GM08714 (cell line): Measurements from ENCODE around the gene CD163L1.
"Not testable (repeated sequence)": the region's sequence is repeated elsewhere in the genome, so short reads cannot be mapped to it uniquely, and the experiment has no call there.

Source experiments
- H3K4me3 ChIP-seq: fragments of 200-500 bp; sonication (Bioruptor generic); 2 replicates; pipeline ENCODE4 v1.5.1; 2014; ENCODE audit warnings: mild to moderate bottlenecking, low read length, inconsistent platforms
- ZNF274 ChIP-seq: IDR thresholded peaks from 2 replicates; pipeline ENCODE4 v1.6.1; 2012; ENCODE audit warnings: mild to moderate bottlenecking, low read depth, low read length

CD163L1 gene

DNA sequence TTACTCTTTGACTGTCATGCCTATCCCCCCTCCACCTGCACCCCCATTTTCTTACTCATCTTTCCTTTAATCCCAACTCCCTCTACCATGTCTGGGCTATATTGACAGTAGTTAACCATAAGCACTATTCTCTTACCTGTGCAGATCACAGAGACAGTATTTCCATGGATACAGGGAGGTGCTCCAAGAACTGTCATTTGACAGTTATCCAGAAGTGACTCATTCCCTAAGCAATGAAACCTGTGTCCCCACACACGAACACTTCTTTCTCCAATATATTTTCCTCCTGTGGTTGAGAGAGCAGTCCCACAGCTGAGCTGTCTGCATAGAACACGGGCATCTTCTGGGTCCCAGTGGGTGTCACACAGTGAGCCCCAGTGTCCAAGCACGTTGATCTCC is 68.8 kb downstream of the CD163L1 start:
- TF ChIP-seq ZNF274 = no peak
- H3K4me3 ChIP-seq = no peak overlapping the region

- no peak for TF ChIP-seq ZNF274
- H3K4me3 ChIP-seq = no peak overlapping the region
Measured at GRCh38 chr12:7374423-7375144, 69.4 kb downstream of the CD163L1 start.

GRCh38 chr12:7373226-7373625 is 70.7 kb downstream of the CD163L1 start:
- H3K4me3 ChIP-seq = no peak overlapping the region
- no peak for TF ChIP-seq ZNF274

DNA sequence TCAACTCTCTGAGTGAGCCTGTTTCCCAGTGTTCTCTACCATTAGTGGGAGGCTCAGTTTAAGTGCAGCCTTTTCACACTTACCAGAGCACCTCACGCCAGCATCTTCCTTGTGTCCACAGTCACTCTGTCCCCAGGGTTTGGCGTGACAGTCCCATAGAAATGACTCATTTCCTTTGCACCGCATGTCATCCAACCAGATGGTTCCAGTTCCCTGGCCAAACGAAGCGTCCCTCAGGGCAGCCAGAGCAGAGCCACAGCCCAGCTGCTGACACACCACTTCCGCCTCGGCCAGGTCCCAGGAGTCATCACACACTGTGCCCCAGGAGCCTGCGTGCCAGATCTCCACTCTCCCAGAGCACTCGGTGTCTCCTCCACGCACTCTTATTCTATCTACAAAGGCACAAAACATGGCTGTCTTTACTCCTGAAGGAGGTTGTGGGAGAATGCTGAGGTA is 74.7 kb downstream of the CD163L1 start:
- TF ChIP-seq ZNF274 = no peak
- H3K4me3 ChIP-seq = no peak overlapping the region

DNA sequence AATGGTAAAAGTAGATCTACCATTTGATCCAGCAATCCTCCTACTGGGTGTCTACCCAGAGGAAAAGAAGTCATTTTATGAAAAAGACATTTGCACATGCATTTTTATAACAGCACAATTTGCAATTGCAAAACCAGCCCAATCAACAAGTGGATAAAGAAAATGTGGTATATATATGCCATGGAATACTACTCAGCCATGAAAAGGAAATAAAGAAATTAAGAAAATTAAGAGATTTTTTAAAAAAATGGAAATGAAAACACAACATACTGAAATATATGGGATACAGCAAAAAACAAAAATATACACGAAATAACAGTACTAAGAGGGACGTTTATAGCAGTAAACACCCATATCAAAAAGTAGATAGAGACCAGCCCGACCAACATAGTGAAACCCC is 81.2 kb downstream of the CD163L1 start:
- H3K4me3 ChIP-seq = no peak overlapping the region
- TF ChIP-seq ZNF274 = no peak

- no peak for TF ChIP-seq ZNF274
Measured at GRCh38 chr12:7361265-7361664, 82.7 kb downstream of the CD163L1 start.

GRCh38 chr12:7354529-7354928 is 89.4 kb downstream of the CD163L1 start:
- no peak for TF ChIP-seq ZNF274
- H3K4me3 ChIP-seq = no peak overlapping the region

More at GRCh38 chr12:7361265-7361664, 82.7 kb downstream of the CD163L1 start:
- no peak overlapping the region for H3K4me3 ChIP-seq

- TF ChIP-seq ZNF274 = no peak
- H3K4me3 ChIP-seq = no peak overlapping the region
Measured at GRCh38 chr12:7352661-7353060, 91.3 kb downstream of the CD163L1 start.

DNA sequence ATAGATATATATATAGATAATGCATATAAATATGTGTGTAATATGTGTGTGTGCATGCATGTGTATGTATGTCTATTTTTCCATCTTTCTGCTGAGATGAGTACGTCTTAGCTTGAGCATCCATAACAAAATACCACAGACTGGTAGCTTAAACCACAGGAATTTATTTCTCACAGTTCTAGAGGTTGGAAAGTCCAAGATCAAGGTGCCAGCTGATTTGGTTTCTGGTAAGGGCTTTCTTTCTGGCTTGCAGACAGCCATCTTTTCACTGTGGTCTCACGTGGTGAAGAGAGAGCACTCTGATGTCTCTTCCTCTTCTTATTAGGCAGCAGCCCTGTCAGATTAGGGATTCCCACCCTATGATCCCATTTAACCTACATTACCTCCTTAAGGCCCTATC is 92.8 kb downstream of the CD163L1 start:
- no peak overlapping the region for H3K4me3 ChIP-seq
- no peak for TF ChIP-seq ZNF274

- no peak for TF ChIP-seq ZNF274
- no peak overlapping the region for H3K4me3 ChIP-seq
Measured at GRCh38 chr12:7349418-7349817, 94.5 kb downstream of the CD163L1 start.

DNA sequence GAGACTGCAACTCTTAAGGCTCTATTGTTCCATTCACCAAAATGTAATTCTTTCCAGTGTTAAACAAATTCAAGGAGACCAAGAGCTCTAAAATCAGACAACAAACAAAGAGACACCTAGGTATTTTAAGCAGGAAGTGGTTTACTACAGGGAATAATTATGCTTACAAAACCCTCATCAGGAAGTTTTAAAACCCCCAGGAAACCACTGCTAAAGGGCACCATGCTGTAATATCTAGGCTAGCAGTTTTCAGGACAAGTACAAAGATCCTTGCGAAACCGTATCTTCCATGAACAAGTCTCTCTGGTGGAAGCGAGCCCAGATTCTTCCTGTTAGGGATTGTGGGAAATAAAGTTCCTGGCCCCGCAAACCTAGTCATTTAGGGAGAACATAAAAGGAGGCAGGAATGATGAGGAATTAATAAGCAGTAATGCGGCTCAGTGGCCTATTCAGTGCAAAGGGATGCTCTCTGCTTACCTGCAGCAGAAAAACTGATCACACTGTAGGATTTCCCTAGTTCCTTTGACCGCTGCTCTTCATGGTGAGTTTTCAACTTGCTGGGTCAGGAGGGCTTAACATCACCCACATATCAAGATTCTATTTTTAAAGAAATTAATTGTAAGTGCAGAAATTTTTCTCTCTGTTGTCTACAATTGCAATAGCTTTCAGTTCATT is 97.3 kb downstream of the CD163L1 start:
- H3K4me3 ChIP-seq = no peak overlapping the region
- no peak for TF ChIP-seq ZNF274

GRCh38 chr12:7344833-7345606 is 98.9 kb downstream of the CD163L1 start:
- H3K4me3 ChIP-seq = no peak overlapping the region

GRCh38 chr12:7339675-7340074 is 104.3 kb downstream of the CD163L1 start:
- no peak for TF ChIP-seq ZNF274
- no peak overlapping the region for H3K4me3 ChIP-seq

More at GRCh38 chr12:7344833-7345606, 98.9 kb downstream of the CD163L1 start:
- TF ChIP-seq ZNF274 = no peak

- not testable (repeated sequence) for H3K4me3 ChIP-seq
Measured at GRCh38 chr12:7337790-7338189, 106.2 kb downstream of the CD163L1 start.

DNA sequence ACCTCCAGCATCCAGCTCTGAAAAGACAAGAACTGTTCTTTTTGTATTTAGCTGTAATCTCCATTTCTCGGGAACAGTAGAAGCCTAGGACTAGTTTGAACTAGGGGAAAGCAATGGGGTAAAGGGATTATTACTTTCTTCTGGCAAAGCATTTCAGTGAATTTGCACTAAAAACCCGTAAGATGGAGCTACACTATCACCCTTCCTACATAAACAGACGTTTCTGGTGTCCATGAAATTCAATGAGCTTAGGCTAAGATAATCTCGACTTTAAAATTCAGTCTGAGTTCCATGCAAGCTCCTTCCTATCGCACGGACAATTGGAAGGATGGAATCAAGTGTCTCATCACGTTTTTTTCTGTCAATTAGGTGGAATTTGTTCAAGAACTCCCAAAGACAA is 116.0 kb downstream of the CD163L1 start:
- no peak for TF ChIP-seq ZNF274

DNA sequence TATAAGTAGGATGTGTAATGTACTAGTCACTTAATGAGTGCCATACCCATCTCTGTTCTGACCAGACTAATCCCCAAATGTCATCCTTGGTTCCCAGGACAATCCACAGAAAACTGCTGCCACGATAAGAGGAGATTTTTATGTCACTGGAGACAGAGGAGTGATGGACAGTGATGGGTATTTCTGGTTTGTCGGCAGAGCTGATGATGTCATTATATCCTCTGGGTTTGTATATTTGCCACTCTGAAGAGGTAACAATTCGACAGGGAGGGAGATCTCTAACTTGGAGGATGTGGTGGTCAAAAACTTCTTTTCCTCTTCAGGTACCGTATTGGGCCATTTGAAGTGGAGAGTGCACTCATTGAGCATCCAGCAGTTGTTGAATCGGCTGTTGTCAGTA is 119.8 kb downstream of the CD163L1 start:
- H3K4me3 ChIP-seq = no peak overlapping the region
- no peak for TF ChIP-seq ZNF274

More for the DNA sequence above, 116.0 kb downstream of the CD163L1 start:
- H3K4me3 ChIP-seq = no peak overlapping the region
